Islet precursor cell (in vitro differentiated cells): ENCODE results near the gene TLR9.

Experiments used
- DNase-seq: peaks from one replicate; pipeline ENCODE4 v3.0.0-alpha.2; 2018

TLR9 gene

DNA sequence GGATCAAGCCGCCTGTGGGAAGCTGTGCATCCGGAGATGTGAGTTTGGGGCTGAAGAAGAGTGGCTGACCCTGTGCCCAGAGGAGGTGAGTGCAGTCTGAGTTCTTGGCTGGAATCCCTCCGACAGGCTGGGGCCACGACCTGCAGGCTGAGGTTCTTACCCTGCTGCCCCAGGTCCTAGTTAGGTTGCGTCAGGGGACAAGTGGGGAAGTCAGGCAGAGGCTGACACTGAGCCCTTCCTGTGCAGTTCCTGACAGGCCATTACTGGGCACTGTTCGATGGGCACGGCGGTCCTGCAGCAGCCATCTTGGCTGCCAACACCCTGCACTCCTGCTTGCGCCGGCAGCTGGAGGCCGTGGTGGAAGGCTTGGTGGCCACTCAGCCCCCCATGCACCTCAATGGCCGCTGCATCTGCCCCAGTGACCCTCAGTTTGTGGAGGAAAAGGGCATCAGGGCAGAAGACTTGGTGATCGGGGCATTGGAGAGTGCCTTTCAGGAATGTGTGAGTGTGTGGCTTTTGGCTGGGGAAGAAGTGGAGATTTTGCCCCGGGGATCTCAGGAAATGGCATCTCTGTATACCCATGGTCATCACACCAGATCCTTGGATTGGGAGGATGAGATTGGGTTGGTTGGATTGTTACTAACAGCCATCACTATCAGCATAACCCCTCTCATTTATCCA, 21.4 kb upstream of the TLR9 start:
- no peak for DNase-seq

DNA sequence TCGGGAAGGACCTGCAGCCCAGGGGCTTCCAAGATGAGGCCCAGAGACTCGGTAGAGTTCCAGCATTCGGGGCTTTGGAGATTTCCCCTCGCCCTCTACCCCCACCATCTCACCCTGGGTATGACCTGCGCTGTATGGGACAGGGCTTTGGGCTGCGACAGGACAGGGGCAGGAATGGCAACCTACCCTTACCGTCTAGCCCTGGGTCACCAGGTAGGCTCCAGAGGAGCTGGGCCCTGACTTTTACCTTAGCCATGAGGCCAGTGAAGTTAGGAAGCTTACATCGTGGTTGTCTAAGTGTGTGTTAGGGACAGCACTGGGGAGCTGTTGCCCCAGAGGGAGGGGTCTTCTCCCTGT, 20.8 kb upstream of the TLR9 start:
- no peak for DNase-seq

GRCh38 chr3:52245322-52246263, 20.1 kb upstream of the TLR9 start, which contains the start of gene PPM1M:
Gene PPM1M (plus strand): TSS chr3:52245759. CDS start chr3:52245825, 66 bp downstream.
- DNase-seq: peak; percentile 80

- peak; percentile 87 for DNase-seq
These were observed 18.6 kb upstream of the TLR9 start for GRCh38 chr3:52243791-52244628.

DNA sequence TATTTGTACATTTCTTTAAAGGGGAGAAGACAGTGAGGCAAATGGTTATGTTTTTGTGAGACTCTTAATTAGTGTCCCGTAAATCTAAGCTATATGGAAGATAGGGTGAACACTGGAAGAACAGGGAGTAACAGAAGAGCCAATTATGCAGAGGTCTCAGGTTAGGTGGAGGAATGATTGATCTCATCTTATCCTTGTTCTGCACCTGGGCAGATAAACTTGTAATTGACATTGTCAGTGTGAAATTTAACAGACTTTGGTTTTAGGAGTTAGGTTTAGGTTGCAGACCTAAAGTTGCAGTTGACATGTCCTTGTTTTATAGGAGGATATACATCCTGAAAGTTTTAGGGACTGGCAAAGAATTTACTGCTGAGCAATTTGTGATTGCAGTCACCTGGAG, 16.6 kb upstream of the TLR9 start:
- no peak for DNase-seq

- DNase-seq: no peak
These were observed 15.5 kb upstream of the TLR9 start for GRCh38 chr3:52240886-52241370.

GRCh38 chr3:52240059-52240885, 14.8 kb upstream of the TLR9 start:
- DNase-seq: peak; percentile 76

DNA sequence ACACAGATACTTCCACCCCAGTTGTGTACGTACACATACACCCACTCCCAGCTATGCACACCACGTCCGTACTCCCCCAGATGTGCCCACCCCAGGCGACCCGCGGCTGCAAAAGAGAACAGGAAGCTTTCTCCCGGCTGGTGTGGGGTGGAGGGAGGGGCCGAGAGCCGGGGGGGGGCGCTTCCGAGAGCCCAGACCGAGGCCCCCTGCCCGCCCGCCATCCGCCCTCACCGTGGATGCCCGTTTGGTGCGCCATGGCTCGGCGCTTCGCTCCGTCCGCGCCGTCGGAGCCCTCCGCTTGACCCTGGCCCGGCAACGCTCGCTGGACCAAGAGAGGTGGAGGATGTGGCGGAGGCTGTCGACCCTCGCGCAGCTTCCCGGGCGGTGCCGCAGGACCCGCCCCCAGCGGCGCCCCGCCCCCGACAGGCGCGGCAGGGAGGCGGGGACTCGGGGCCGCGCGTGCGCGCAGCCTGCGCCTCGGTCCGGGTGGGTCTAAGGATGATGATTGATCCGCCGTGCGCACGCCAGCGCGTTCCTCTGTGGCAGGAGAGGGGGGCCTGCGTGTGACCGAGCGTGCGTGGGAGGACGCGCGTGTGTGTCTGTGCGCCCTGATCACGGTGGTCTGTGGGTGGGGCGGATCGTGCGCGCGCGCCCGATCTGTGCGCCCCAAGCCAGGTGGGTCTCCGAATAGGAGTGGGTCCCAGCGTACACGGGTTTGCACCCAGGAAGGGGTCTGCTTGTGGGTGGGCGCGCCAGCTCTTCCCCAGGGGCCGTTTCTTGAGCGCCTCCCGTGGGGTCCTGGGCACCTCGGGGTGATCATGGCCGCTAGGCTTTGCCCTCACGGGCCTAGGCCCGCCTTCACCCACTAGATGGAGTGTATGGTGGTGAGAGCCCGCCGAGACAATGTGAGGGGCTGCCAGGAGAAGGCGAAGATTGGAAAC, 13.6 kb upstream of the TLR9 start, which contains the start of gene TWF2:
Gene TWF2, minus strand, starts transcription at position 398 of the 941 bp plus-strand sequence. Its CDS starts 142 bp downstream, at position 256.
- peak; percentile 93 for DNase-seq

GRCh38 chr3:52238193-52238760, 12.8 kb upstream of the TLR9 start:
- DNase-seq: no peak

GRCh38 chr3:52237657-52238172, 12.3 kb upstream of the TLR9 start:
- DNase-seq: peak; percentile 91

DNA sequence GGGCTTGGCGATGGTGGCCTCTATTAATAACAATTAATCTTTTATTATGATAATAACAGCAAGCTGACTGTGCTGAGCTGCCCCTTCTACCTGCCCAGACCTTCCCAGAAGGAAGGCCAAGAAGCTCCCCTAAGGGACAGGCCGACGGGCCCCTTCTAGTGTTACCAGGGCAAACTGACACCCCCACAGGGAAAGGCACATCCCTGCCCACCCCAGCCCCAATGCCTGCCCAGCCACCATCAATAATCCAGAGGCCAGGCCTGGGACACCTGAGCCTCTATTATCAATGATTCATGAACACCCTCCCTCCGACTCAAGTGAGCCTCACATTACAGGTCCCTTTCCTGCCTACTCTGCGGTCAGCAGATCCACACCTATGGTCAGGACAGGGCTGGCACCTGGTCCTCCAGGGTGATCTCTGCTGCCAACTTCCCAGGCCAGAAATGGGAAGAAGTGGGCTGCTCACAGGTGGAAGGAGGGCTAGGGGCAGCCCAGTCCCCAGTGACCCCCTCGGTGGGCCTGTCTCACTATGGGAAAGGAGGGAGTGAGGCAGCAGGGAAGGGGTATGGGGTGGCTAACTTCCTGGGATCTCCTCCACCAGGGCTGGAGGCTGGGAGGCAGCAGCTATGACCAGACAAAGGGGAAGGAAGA, 11.7 kb upstream of the TLR9 start:
- DNase-seq: no peak

- DNase-seq: no peak
These were observed 11.0 kb upstream of the TLR9 start for GRCh38 chr3:52236424-52236886.

DNA sequence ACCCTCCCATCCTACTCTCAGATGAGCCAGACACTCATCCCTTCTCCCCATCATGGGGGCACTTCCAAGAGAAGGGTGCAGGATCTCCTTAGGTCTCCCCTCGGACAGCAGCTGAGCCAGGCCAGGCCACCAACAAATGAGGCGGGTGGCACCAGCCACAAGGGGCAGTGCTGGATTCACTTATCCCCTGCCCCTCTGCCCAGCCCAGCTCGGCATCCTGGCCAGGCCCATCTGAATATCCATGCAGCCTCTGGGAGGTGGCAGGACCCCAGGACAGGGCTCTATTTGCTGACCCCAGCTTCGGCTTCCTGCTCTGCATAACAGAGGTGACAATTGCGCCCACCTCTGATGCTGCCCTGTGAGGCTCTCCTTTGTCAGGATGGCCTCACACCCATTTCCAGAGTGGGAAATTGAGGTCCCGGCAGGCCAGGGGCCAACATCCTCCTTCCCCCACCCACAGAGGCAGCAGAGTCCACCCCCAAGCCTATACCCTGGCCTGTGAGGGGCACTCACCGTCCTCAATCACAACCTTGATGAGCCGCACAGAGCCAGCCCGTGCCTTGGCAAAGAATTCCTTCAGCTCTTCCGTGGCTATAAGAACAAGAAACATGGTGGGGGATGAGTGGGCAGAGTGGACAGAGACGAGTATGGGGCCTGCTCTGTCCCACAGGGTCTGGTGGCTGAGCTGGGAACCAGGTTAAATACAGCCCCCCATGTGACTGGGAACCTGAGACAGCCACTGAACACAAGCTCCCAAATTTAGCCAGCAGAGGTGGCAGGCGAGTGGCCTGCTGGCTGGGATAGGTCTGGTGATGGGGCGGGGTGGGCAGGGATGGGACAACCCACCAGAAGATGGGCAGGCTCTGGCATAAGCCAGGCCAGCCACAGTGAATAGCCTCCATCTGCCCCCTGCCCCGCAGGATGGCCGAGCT, 9.3 kb upstream of the TLR9 start:
- DNase-seq: no peak

- DNase-seq: no peak
These were observed 8.5 kb upstream of the TLR9 start for GRCh38 chr3:52233968-52234367.

DNA sequence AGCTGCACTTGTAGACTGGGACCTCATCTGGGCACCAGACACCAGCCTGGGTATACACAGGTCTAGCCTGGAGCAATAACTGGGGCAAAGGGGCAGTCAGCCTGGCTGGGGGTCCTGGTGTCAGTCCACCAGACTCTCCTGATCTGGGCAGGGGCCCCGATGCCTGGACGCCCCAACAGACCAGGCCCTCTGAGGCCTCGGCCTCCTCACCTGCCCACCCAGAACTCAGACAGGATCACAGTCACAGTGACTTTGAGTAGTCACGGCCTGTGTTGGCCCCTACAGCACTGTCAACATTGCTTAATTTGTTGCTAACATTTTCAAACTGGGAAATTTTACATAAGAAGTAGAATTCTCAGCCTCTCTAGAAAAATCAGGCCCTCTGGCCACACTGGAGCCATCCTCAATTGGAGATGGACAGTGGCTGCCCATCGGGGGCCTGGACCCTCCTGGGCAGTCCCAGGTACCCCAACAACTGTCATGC, 7.7 kb upstream of the TLR9 start:
- DNase-seq: no peak

GRCh38 chr3:52232279-52233107, 7.0 kb upstream of the TLR9 start:
- DNase-seq: no peak
